ENCODE data around the gene GHITM.
"Not testable (repeated sequence)": the region's sequence is repeated elsewhere in the genome, so short reads cannot be mapped to it uniquely, and the experiment has no call there.

GHITM gene

GRCh38 chr10:84180386-84180785 lies 41.1 kb downstream of the GHITM start:
- H3K36me3 ChIP-seq (ENCODE audit: control insufficient read depth, insufficient read depth, low read length); H3K4me1 ChIP-seq (ENCODE audit: control insufficient read depth, insufficient read depth, low read length); H3K9ac ChIP-seq (ENCODE audit: low read depth, low read length); H3K9me3 ChIP-seq (ENCODE audit: control insufficient read depth, insufficient read depth, low read length); H3K4me3 ChIP-seq (ENCODE audit: low read depth, low read length); H3K27me3 ChIP-seq (ENCODE audit: control insufficient read depth, insufficient read depth, low read length): not testable (repeated sequence)

GRCh38 chr10:84181631-84182030 lies 42.3 kb downstream of the GHITM start:
- H3K4me3 ChIP-seq (ENCODE audit: low read depth, low read length), result no peak overlapping the region
- no peak overlapping the region for H3K9ac ChIP-seq (ENCODE audit: low read depth, low read length)
- no peaks in the 10 kb centered on the region for H3K27me3 ChIP-seq (ENCODE audit: control insufficient read depth, insufficient read depth, low read length)
- H3K4me1 ChIP-seq (ENCODE audit: control insufficient read depth, insufficient read depth, low read length), result no peaks in the 10 kb centered on the region
- H3K36me3 ChIP-seq (ENCODE audit: control insufficient read depth, insufficient read depth, low read length), result no peaks in the 10 kb centered on the region
- H3K9me3 ChIP-seq (ENCODE audit: control insufficient read depth, insufficient read depth, low read length), result no peaks in the 10 kb centered on the region

- Histone ChIP-seq H3K4me3 (ENCODE audit: low read depth, low read length) (no peak overlapping the region), H3K27me3 (ENCODE audit: control insufficient read depth, insufficient read depth, low read length) (peaks cover 2% of the 10 kb centered on the region), H3K4me1 (ENCODE audit: control insufficient read depth, insufficient read depth, low read length) (no peaks in the 10 kb centered on the region), H3K36me3 (ENCODE audit: control insufficient read depth, insufficient read depth, low read length) (no peaks in the 10 kb centered on the region), H3K9me3 (ENCODE audit: control insufficient read depth, insufficient read depth, low read length) (no peaks in the 10 kb centered on the region), H3K9ac (ENCODE audit: low read depth, low read length) (no peak overlapping the region)
Observed at GRCh38 chr10:84184517-84184916, 45.2 kb downstream of the GHITM start.

GRCh38 chr10:84185526-84186175 lies 46.3 kb downstream of the GHITM start:
- H3K4me3 ChIP-seq (ENCODE audit: low read depth, low read length), result no peak overlapping the region
- no peaks in the 10 kb centered on the region for H3K4me1 ChIP-seq (ENCODE audit: control insufficient read depth, insufficient read depth, low read length)
- no peaks in the 10 kb centered on the region for H3K36me3 ChIP-seq (ENCODE audit: control insufficient read depth, insufficient read depth, low read length)
- H3K27me3 ChIP-seq (ENCODE audit: control insufficient read depth, insufficient read depth, low read length), result peaks cover 2% of the 10 kb centered on the region
- H3K9me3 ChIP-seq (ENCODE audit: control insufficient read depth, insufficient read depth, low read length), result no peaks in the 10 kb centered on the region
- H3K9ac ChIP-seq (ENCODE audit: low read depth, low read length), result no peak overlapping the region

- Histone ChIP-seq H3K4me1 (ENCODE audit: control insufficient read depth, insufficient read depth, low read length) (no peaks in the 10 kb centered on the region), H3K9me3 (ENCODE audit: control insufficient read depth, insufficient read depth, low read length) (no peaks in the 10 kb centered on the region), H3K27me3 (ENCODE audit: control insufficient read depth, insufficient read depth, low read length) (peaks cover 23% of the 10 kb centered on the region), H3K36me3 (ENCODE audit: control insufficient read depth, insufficient read depth, low read length) (no peaks in the 10 kb centered on the region), H3K4me3 (ENCODE audit: low read depth, low read length) (no peak overlapping the region), H3K9ac (ENCODE audit: low read depth, low read length) (no peak overlapping the region)
Observed at GRCh38 chr10:84188815-84189214, 49.5 kb downstream of the GHITM start.

- H3K4me3 ChIP-seq (ENCODE audit: low read depth, low read length), result no peak overlapping the region
- H3K9ac ChIP-seq (ENCODE audit: low read depth, low read length), result no peak overlapping the region
- no peaks in the 10 kb centered on the region for H3K36me3 ChIP-seq (ENCODE audit: control insufficient read depth, insufficient read depth, low read length)
- H3K4me1 ChIP-seq (ENCODE audit: control insufficient read depth, insufficient read depth, low read length), result peaks cover 3% of the 10 kb centered on the region
- peaks cover 38% of the 10 kb centered on the region for H3K27me3 ChIP-seq (ENCODE audit: control insufficient read depth, insufficient read depth, low read length)
- no peaks in the 10 kb centered on the region for H3K9me3 ChIP-seq (ENCODE audit: control insufficient read depth, insufficient read depth, low read length)
Observed at GRCh38 chr10:84190621-84191020, 51.3 kb downstream of the GHITM start.

GRCh38 chr10:84191106-84191505 lies 51.8 kb downstream of the GHITM start:
- no peaks in the 10 kb centered on the region for H3K9me3 ChIP-seq (ENCODE audit: control insufficient read depth, insufficient read depth, low read length)
- H3K9ac ChIP-seq (ENCODE audit: low read depth, low read length), result no peak overlapping the region
- H3K4me3 ChIP-seq (ENCODE audit: low read depth, low read length), result no peak overlapping the region
- H3K27me3 ChIP-seq (ENCODE audit: control insufficient read depth, insufficient read depth, low read length), result peaks cover 43% of the 10 kb centered on the region
- no peaks in the 10 kb centered on the region for H3K36me3 ChIP-seq (ENCODE audit: control insufficient read depth, insufficient read depth, low read length)
- peaks cover 3% of the 10 kb centered on the region for H3K4me1 ChIP-seq (ENCODE audit: control insufficient read depth, insufficient read depth, low read length)

GRCh38 chr10:84193327-84193726 lies 54.0 kb downstream of the GHITM start:
- no peak overlapping the region for H3K4me3 ChIP-seq (ENCODE audit: low read depth, low read length)
- peaks cover 3% of the 10 kb centered on the region for H3K4me1 ChIP-seq (ENCODE audit: control insufficient read depth, insufficient read depth, low read length)
- no peak overlapping the region for H3K9ac ChIP-seq (ENCODE audit: low read depth, low read length)
- H3K36me3 ChIP-seq (ENCODE audit: control insufficient read depth, insufficient read depth, low read length), result peaks cover 4% of the 10 kb centered on the region
- H3K27me3 ChIP-seq (ENCODE audit: control insufficient read depth, insufficient read depth, low read length), result peaks cover 61% of the 10 kb centered on the region
- H3K9me3 ChIP-seq (ENCODE audit: control insufficient read depth, insufficient read depth, low read length), result no peaks in the 10 kb centered on the region

GRCh38 chr10:84193846-84194423 lies 54.6 kb downstream of the GHITM start:
- H3K4me3 ChIP-seq (ENCODE audit: low read depth, low read length), result peak overlapping the region; percentile 39
- H3K36me3 ChIP-seq (ENCODE audit: control insufficient read depth, insufficient read depth, low read length), result peaks cover 4% of the 10 kb centered on the region
- H3K9ac ChIP-seq (ENCODE audit: low read depth, low read length), result no peak overlapping the region
- peaks cover 61% of the 10 kb centered on the region for H3K27me3 ChIP-seq (ENCODE audit: control insufficient read depth, insufficient read depth, low read length)
- H3K9me3 ChIP-seq (ENCODE audit: control insufficient read depth, insufficient read depth, low read length), result no peaks in the 10 kb centered on the region
- peaks cover 3% of the 10 kb centered on the region for H3K4me1 ChIP-seq (ENCODE audit: control insufficient read depth, insufficient read depth, low read length)

GRCh38 chr10:84194424-84195043 lies 55.2 kb downstream of the GHITM start, which contains the start of gene CDHR1:
TSS of gene CDHR1 (plus strand) at chr10:84194537. CDS start at chr10:84194761, 224 bp downstream.
- peaks cover 3% of the 10 kb centered on the region for H3K4me1 ChIP-seq (ENCODE audit: control insufficient read depth, insufficient read depth, low read length)
- H3K9me3 ChIP-seq (ENCODE audit: control insufficient read depth, insufficient read depth, low read length), result no peaks in the 10 kb centered on the region
- no peak within 1 kb of the TSS for H3K9ac ChIP-seq (ENCODE audit: low read depth, low read length)
- H3K36me3 ChIP-seq (ENCODE audit: control insufficient read depth, insufficient read depth, low read length), result peaks cover 4% of the 10 kb centered on the region
- H3K4me3 ChIP-seq (ENCODE audit: low read depth, low read length), result peak within 1 kb of the TSS; percentile 68
- H3K27me3 ChIP-seq (ENCODE audit: control insufficient read depth, insufficient read depth, low read length), result peaks cover 61% of the 10 kb centered on the region

GRCh38 chr10:84195044-84195830 lies 55.9 kb downstream of the GHITM start:
- H3K4me1 ChIP-seq (ENCODE audit: control insufficient read depth, insufficient read depth, low read length), result peaks cover 3% of the 10 kb centered on the region
- H3K4me3 ChIP-seq (ENCODE audit: low read depth, low read length), result peak overlapping the region; percentile 68
- H3K9ac ChIP-seq (ENCODE audit: low read depth, low read length), result no peak overlapping the region
- H3K9me3 ChIP-seq (ENCODE audit: control insufficient read depth, insufficient read depth, low read length), result no peaks in the 10 kb centered on the region
- H3K27me3 ChIP-seq (ENCODE audit: control insufficient read depth, insufficient read depth, low read length), result peaks cover 61% of the 10 kb centered on the region
- peaks cover 4% of the 10 kb centered on the region for H3K36me3 ChIP-seq (ENCODE audit: control insufficient read depth, insufficient read depth, low read length)

Data from iPS-15b (cell line).